HEK293T (cell line): ENCODE data around the gene RASA1.

Experiments
- L3MBTL2 ChIP-seq: fragments of 450-650 bp; conservative IDR thresholded peaks from 2 replicates; pipeline ENCODE4 v1.6.1; 2016; ENCODE audit warnings: mild to moderate bottlenecking
- SUZ12 ChIP-seq: fragments of 450-650 bp; IDR thresholded peaks from 2 replicates; pipeline ENCODE4 v1.6.1; 2016; ENCODE audit warnings: mild to moderate bottlenecking

DNA sequence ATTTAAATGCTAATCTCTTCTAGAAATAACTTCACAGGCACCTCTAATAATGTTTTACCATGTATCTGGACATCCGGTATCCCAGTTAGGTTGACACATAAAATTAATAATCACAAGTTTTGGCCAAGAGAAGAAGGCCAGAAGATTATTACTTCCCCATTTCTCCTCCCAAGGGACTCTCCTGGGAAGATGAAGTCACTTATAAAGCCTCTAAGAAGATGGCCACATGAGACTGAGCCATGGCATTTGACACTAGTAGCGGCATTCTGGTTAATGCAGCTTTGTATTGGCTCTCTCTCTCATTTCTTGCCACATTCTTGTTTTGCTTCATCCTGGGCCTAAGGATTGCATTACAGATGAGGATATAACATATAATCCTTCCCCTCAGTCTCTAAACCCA is 34.5 kb upstream of the RASA1 start:
- TF ChIP-seq SUZ12: no peak
- TF ChIP-seq L3MBTL2: no peak
